H1 (cell line): ENCODE results near the gene CFAP53.
A peak's percentile ranks its signal among the peaks of the same experiment; 100 is the strongest.

Experiments used
- CTCF ChIP-seq, 3 experiments: IDR thresholded peaks; 1 replicate in 2 of 3; 2 replicates in 1 of 3; pipeline versions ENCODE4 v1.5.1 to v1.6.1; 2011; ENCODE audit warnings: low read length in 3 of 3, mild to moderate bottlenecking in 3 of 3, inconsistent platforms in 2 of 3, low read depth in 1 of 3, moderate library complexity in 1 of 3; ENCODE audit not compliant: insufficient read depth in 1 of 3; ENCODE audit errors: control extremely low read depth in 1 of 3
- EZH2 ChIP-seq: fragments of 200-600 bp; sonication (generic); IDR thresholded peaks from 2 replicates; pipeline ENCODE4 v1.7.1; 2012; ENCODE audit warnings: low read depth, mild to moderate bottlenecking, moderate library complexity, low read length, inconsistent platforms; ENCODE audit not compliant: severe bottlenecking
- JUND ChIP-seq: IDR thresholded peaks from 2 replicates; pipeline ENCODE4 v1.6.1; 2011; ENCODE audit warnings: mild to moderate bottlenecking, improper control_type of control experiment, low read length
- KDM5A ChIP-seq: fragments of 200-600 bp; IDR thresholded peaks from 2 replicates; pipeline ENCODE4 v1.7.1; 2012; ENCODE audit warnings: mild to moderate bottlenecking, low read length, inconsistent platforms, mixed read lengths
- POLR2AphosphoS5 ChIP-seq: IDR thresholded peaks from 2 replicates; pipeline ENCODE4 v1.6.1; 2011; ENCODE audit warnings: low read depth, low read length
- RNF2 ChIP-seq: fragments of 200-900, 300-1000 bp; sonication (generic); IDR thresholded peaks from 2 replicates; pipeline ENCODE4 v1.7.1; 2016; ENCODE audit warnings: borderline replicate concordance, low read depth, mild to moderate bottlenecking, antibody characterized with exemption, low read length; ENCODE audit not compliant: poor library complexity, severe bottlenecking; ENCODE audit errors: missing control alignments

- TF ChIP-seq JUND = no peak
- TF ChIP-seq RNF2 = no peak
- TF ChIP-seq CTCF (IDR thresholded peaks at IDR 0.05; ENCODE audit: control extremely low read depth in 1 of 3, insufficient read depth in 1 of 3, low read depth in 1 of 3, low read length in 3 of 3) = no peak
- TF ChIP-seq EZH2 = peak; percentile 15
- TF ChIP-seq KDM5A = no peak
- no peak for TF ChIP-seq POLR2AphosphoS5
Measured at GRCh38 chr18:50297621-50298442, 31.5 kb upstream of the CFAP53 start.
